Retinal pigment epithelial cell (primary cell): ENCODE results near the gene RLIM.
A peak's percentile ranks its signal among the peaks of the same experiment; 100 is the strongest.

Experiments used
- DNase-seq: peaks from one replicate; pipeline ENCODE4 v3.0.0-alpha.2; 2010; ENCODE audit warnings: low read depth
- H3K4me3 ChIP-seq: 2 replicates; pipeline ENCODE4 v1.5.1; 2011; ENCODE audit warnings: mild to moderate bottlenecking, low read length, control low read depth, moderate library complexity
- CTCF ChIP-seq: conservative IDR thresholded peaks from 2 replicates; pipeline ENCODE4 v1.5.1; 2011; ENCODE audit warnings: low read depth, low read length, control low read depth, inconsistent platforms

Gene RLIM

GRCh38 chrX:74536152-74536831, 78.1 kb downstream of the RLIM start:
- TF ChIP-seq CTCF: peak; percentile 30
- DNase-seq: no peak
- H3K4me3 ChIP-seq: peak overlapping the region; percentile 52

DNA sequence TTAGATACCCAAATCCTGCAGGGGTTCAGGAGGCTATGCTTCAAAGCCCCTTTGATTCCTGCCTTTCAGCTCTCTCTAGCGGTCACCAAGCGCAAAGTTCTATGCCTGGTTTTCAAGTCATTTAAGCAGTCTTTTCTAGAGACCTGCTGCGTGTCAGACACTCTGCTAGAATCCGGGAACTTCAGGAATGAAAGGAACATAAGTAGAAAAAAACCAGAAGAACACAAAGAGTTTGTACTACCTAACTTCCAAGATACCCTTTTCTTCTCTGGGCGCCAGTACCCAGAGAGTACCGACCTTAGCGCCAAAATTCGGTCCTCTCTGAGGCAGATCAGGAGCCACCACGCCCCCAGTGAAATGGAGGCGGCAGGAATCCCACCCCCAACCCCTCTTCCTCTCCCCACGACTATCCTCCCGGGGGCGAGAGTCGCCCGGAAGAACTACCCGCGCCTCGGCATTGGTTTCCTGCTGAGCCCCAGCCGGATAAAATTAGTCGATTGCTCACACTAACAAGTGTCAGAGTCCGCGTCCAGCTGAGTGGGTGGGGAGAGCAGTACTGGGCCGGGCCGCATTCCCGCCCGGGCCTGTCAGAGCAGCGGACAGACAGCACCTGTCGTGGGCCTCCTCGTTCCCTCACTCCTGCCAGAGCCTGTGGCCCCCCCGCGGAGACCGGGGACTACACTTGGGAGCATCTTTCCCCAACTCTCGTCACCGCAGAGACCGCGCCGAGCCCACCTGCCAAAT, 78.8 kb downstream of the RLIM start:
- DNase-seq: no peak

More for the DNA sequence above, 78.8 kb downstream of the RLIM start:
- peak overlapping the region; percentile 52 for H3K4me3 ChIP-seq
- TF ChIP-seq CTCF: peak; percentile 45
